ENCODE data around the gene APOA4. TPM values are rescaled to one million over a fixed set of nuclear protein-coding genes. Genes with fewer than 3 reads are reported as not detected.

The APOA4 gene
- total RNA-seq, 1 experiment from 2014 or later, result not detected

DNA sequence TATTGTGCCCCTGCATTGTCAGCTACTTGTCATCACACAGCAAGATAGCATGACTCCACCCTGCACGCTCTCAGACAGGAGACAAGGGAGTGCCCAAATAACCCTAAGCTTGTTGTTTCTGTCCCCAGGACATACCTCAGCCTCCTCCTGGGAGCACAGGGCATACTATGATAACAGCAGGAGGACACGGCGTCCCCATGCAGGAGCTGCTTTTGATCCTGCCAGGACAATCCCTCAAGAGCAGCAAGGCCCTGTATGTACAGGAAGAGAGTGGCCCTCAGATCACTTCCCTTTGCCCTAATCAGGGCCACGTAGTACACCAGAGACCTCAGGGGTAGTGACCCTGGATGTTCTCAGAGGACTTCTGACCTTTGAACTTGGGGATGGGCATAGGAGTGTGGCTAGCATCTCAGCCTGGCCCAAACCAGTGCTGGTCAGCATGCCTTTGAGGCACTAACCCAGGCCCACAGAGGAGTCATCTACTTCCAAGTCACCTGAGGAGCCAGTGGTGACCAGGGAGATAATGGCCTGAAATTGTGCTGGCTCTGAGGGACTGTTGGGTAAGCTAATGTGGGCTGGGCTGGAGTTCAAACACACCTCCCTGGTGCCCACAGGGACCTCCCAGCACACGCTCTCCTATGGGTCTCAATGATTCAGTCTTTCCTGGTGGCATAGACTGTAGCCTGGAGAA lies 9.2 kb downstream of the APOA4 start (continued):
- TF ChIP-seq FOSL1 (IDR thresholded peaks at IDR 0.05; ENCODE audit: low read depth), result no peak
- no peak for TF ChIP-seq EZH2 (IDR thresholded peaks at IDR 0.05)
- no peak for TF ChIP-seq ELF1 (IDR thresholded peaks at IDR 0.05; ENCODE audit: borderline replicate concordance, low read depth)
- TF ChIP-seq, protein P1, sequence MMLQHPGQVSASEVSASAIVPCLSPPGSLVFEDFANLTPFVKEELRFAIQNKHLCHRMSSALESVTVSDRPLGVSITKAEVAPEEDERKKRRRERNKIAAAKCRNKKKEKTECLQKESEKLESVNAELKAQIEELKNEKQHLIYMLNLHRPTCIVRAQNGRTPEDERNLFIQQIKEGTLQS (IDR thresholded peaks at IDR 0.05), result no peak
- TF ChIP-seq ZNF274 (IDR thresholded peaks at IDR 0.05; ENCODE audit: low read depth, low read length), result no peak
- no peak for TF ChIP-seq MAX (IDR thresholded peaks at IDR 0.05)
- TF ChIP-seq CEBPB (IDR thresholded peaks at IDR 0.05; ENCODE audit: low read depth), result no peak

DNA sequence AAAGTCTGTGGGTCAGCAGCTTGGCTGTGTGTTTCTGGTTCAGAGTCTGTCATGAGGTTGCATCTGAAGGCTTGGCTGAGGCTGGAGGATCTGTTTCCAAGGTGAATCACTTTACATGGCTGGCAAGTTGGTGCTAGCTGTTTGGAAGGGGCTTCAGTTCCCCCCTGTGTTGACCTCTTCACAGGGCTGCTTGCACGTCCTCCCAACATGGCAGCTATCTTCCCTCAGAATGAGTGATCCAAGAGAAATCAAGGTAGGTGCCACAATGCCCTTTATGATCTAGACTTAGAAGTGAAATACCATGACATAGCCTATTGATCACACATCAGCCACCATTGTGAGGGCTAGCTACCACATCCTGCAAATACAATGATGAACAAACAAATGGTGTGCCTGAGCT lies 9.9 kb downstream of the APOA4 start:
- Histone ChIP-seq H4K20me1 (ENCODE audit: insufficient read depth) (no peaks in the 10 kb centered on the region), H3K4me1 (ENCODE audit: control insufficient read depth in 1 of 2, insufficient read depth in 2 of 2, low read length in 2 of 2) (no peaks in the 10 kb centered on the region), H2AFZ (ENCODE audit: low read depth, low read length, poor library complexity, severe bottlenecking) (no peak overlapping the region), H3K4me3 (replicated peaks in 1 of 2; ENCODE audit: low read depth in 1 of 2, low read length in 2 of 2) (no peak overlapping the region), H3K4me2 (ENCODE audit: low read length) (no peak overlapping the region), H3K9me2 (ENCODE audit: insufficient read depth) (no peaks in the 10 kb centered on the region), H3K79me2 (ENCODE audit: insufficient read depth, low read length) (no peaks in the 10 kb centered on the region), H3K9me3 (ENCODE audit: control insufficient read depth in 1 of 2, insufficient read depth in 1 of 2, low read depth in 1 of 2, low read length in 2 of 2) (no peaks in the 10 kb centered on the region), H3K9ac (ENCODE audit: low read length) (no peak overlapping the region), H3K36me3 (ENCODE audit: control insufficient read depth in 1 of 2, insufficient read depth in 2 of 2, low read length in 2 of 2) (no peaks in the 10 kb centered on the region; a peak in 1 of 4 replicates), H3K27ac (ENCODE audit: low read depth, low read length) (no peak overlapping the region), H3K27me3 (ENCODE audit: insufficient read depth, low read length) (no peaks in the 10 kb centered on the region)
- intact Hi-C loops (cut with micrococcal nuclease), result no loop called here
- ChIA-PET CTCF (interaction anchor here (0.5 to 1.0 kb wide), 2 partner anchors 22 to 326 kb away, joined by 3 read pairs; partner anchors contain the start of gene APOA5), RAD21 (ENCODE audit: low non-redundant PET in 1 of 2, low total read pairs in 2 of 2, uncharacterized antibody in 2 of 2, unreplicated experiment in 2 of 2) (no interaction called here), POLR2A (no interaction called here)
- TF ChIP-seq FOSL1 (IDR thresholded peaks at IDR 0.05; ENCODE audit: low read depth), result no peak
- TF ChIP-seq YY1 (IDR thresholded peaks at IDR 0.05; ENCODE audit: extremely low read depth, insufficient replicate concordance, low read depth, low read length), result no peak
- no peak for TF ChIP-seq CEBPB (IDR thresholded peaks at IDR 0.05; ENCODE audit: low read depth)
- TF ChIP-seq MAX (IDR thresholded peaks at IDR 0.05), result no peak
- TF ChIP-seq, protein P1 (IDR thresholded peaks at IDR 0.05), result no peak
- TF ChIP-seq ZFX (IDR thresholded peaks at IDR 0.05), result no peak
- TF ChIP-seq CTCF (IDR thresholded peaks at IDR 0.05 in 2 of 3, conservative IDR thresholded peaks at IDR 0.05 in 1 of 3; ENCODE audit: borderline replicate concordance in 1 of 3, insufficient read depth in 1 of 3, low read depth in 2 of 3, low read length in 2 of 3), result no peak
- BruUV-seq (replicated peaks), result no TSS peak
- ATAC-seq (no peak), DNase-seq (ENCODE audit: low read depth, low spot score) (no peak)
